Lung (tissue), 12 donors: Measurements from ENCODE around the gene TPX2. TPM values are rescaled to one million over a fixed set of nuclear protein-coding genes. Genes with fewer than 3 reads are reported as not detected.

ENCODE experiments used
- ATAC-seq: fragments of 200-7000 bp; cut with Tn5 transposase; one replicate; pipeline ENCODE4 v1.9.1; 2020; ENCODE audit warnings: moderate number of reproducible peaks; ENCODE audit not compliant: insufficient read depth, low FRiP score
- DNase-seq, 3 donors: peaks; one replicate each; pipeline ENCODE4 v3.0.0-alpha.2; 2013 to 2017
- H3K27ac ChIP-seq, 2 donors: one replicate each; pipeline ENCODE4 v1.5.1; 2013; ENCODE audit warnings: mild to moderate bottlenecking in 2 of 2, moderate library complexity in 2 of 2, control low read depth in 1 of 2, inconsistent platforms in 1 of 2, low read depth in 1 of 2, low read length in 1 of 2
- H3K27me3 ChIP-seq, 3 donors: one replicate each; pipeline ENCODE4 v1.5.1; 2013; ENCODE audit warnings: low read length in 2 of 3; ENCODE audit not compliant: control insufficient read depth in 3 of 3, insufficient read depth in 3 of 3
- H3K36me3 ChIP-seq, 4 donors: one replicate each; pipeline ENCODE4 v1.5.1; 2013; ENCODE audit warnings: low read length in 4 of 4, mild to moderate bottlenecking in 1 of 4, moderate library complexity in 1 of 4; ENCODE audit not compliant: control insufficient read depth in 4 of 4, insufficient read depth in 4 of 4
- H3K4me1 ChIP-seq, 5 donors: one replicate each; pipeline ENCODE4 v1.5.1; 2013; ENCODE audit warnings: low read length in 5 of 5, mild to moderate bottlenecking in 2 of 5, moderate library complexity in 1 of 5; ENCODE audit not compliant: control insufficient read depth in 5 of 5, insufficient read depth in 5 of 5
- H3K4me3 ChIP-seq: one replicate; pipeline ENCODE4 v1.5.1; 2013; ENCODE audit warnings: mild to moderate bottlenecking, control low read depth, moderate library complexity
- H3K9ac ChIP-seq, 2 donors: one replicate each; pipeline ENCODE4 v1.5.1; 2013; ENCODE audit warnings: low read length in 2 of 2, control low read depth in 1 of 2; ENCODE audit not compliant: insufficient read depth in 1 of 2
- H3K9me3 ChIP-seq, 4 donors: one replicate each; pipeline ENCODE4 v1.5.1; 2013; ENCODE audit warnings: low read length in 3 of 4, mild to moderate bottlenecking in 1 of 4, moderate library complexity in 1 of 4; ENCODE audit not compliant: control insufficient read depth in 4 of 4, insufficient read depth in 3 of 4
- CTCF ChIP-seq: IDR thresholded peaks from 2 replicates; pipeline ENCODE4 v1.5.1; 2012; ENCODE audit warnings: mild to moderate bottlenecking; ENCODE audit errors: control extremely low read depth, extremely low read depth
- WGBS, 2 donors: extraction: QIAGEN DNeasy Blood & Tissue Kit; methylation state at CpG; one replicate each; pipeline ENCODE4 v1.1.7; 2013; 5-methylcytosine and 5-hydroxymethylcytosine counted together
- polyA plus RNA-seq, 2 donors: library from polyadenylated mRNA; stranded (reverse); fragments of 200-250 nt; gene quantifications; one replicate each; pipeline ENCODE4 v1.2.1, GENCODE V29; 2013
- total RNA-seq, 2 donors: library from RNA; depleted of rRNA in 1 of 2; stranded (reverse); fragments of >200 nt in 1 of 2; gene quantifications; one replicate each; pipeline ENCODE4 v1.2.1, GENCODE V29; 2014 to 2021
- donor health status: control.
- donor health status: control.
- donor health status: Bipolar disorder and iron deficiency.
- donor health status: healthy.
- donor health status: DM: yes; HTN: yes; CAD: no.

TPX2 gene
- total and polyA plus RNA-seq, 4 donors, result 1.6 to 6.5 (median 2.0) TPM

GRCh38 chr20:31759836-31760518 lies 20.9 kb downstream of the TPX2 start:
- H3K9me3 ChIP-seq, result no peaks in the 10 kb centered on the region
- H3K27ac ChIP-seq, result no peak overlapping the region
- peaks cover 0 to 3% (median 0%) of the 10 kb centered on the region in 4 donors for H3K36me3 ChIP-seq
- H3K4me1 ChIP-seq, result peaks cover 0 to 25% (median 5%) of the 10 kb centered on the region in 5 donors
- DNase-seq (peak; percentile 15 to 61 (median 51)), ATAC-seq (no peak)
- H3K27me3 ChIP-seq, result no peaks in the 10 kb centered on the region
- H3K9ac ChIP-seq, result peak overlapping the region in 1 of 2 donors; percentile 17
- WGBS, 2 donors, result 87 to 89% methylated on average over 2 of the region's 2 CpGs
- H3K4me3 ChIP-seq, result no peak overlapping the region
- TF ChIP-seq CTCF, result no peak

GRCh38 chr20:31760519-31761240 lies 21.6 kb downstream of the TPX2 start:
- no peaks in the 10 kb centered on the region for H3K27me3 ChIP-seq
- H3K4me3 ChIP-seq, result no peak overlapping the region
- no peak for TF ChIP-seq CTCF
- no peaks in the 10 kb centered on the region for H3K9me3 ChIP-seq
- peaks cover 0 to 5% (median 2%) of the 10 kb centered on the region in 4 donors for H3K36me3 ChIP-seq
- peak in 2 of 3 donors; percentile 87 to 91 for DNase-seq
- peak overlapping the region in 1 of 2 donors; percentile 28 for H3K9ac ChIP-seq
- no peak for ATAC-seq
- H3K27ac ChIP-seq, result no peak overlapping the region
- peaks cover 0 to 25% (median 5%) of the 10 kb centered on the region in 5 donors for H3K4me1 ChIP-seq
- 93% methylated on average over 6 of the region's 6 CpGs for WGBS, 2 donors

- no peaks in the 10 kb centered on the region for H3K27me3 ChIP-seq
- peaks cover 0 to 9% (median 2%) of the 10 kb centered on the region in 5 donors for H3K4me1 ChIP-seq
- no peak overlapping the region for H3K27ac ChIP-seq
- peaks cover 0 to 15% (median 4%) of the 10 kb centered on the region in 4 donors for H3K36me3 ChIP-seq
- no peak overlapping the region for H3K9ac ChIP-seq
- no peak for DNase-seq
- no peak for ATAC-seq
- WGBS, 2 donors, result 90 to 97% methylated on average over 2 of the region's 2 CpGs
- TF ChIP-seq CTCF, result no peak
- H3K9me3 ChIP-seq, result no peaks in the 10 kb centered on the region
- no peak overlapping the region for H3K4me3 ChIP-seq
Observed at GRCh38 chr20:31764641-31765305, 25.7 kb downstream of the TPX2 start.
